Non-pigmented ciliary epithelial cell (primary cell): Measurements from ENCODE around the gene TTLL10.

Experiments
- DNase-seq: peaks from one replicate; pipeline ENCODE4 v3.0.0-alpha.2; 2010; ENCODE audit warnings: low read depth

The TTLL10 gene

DNA sequence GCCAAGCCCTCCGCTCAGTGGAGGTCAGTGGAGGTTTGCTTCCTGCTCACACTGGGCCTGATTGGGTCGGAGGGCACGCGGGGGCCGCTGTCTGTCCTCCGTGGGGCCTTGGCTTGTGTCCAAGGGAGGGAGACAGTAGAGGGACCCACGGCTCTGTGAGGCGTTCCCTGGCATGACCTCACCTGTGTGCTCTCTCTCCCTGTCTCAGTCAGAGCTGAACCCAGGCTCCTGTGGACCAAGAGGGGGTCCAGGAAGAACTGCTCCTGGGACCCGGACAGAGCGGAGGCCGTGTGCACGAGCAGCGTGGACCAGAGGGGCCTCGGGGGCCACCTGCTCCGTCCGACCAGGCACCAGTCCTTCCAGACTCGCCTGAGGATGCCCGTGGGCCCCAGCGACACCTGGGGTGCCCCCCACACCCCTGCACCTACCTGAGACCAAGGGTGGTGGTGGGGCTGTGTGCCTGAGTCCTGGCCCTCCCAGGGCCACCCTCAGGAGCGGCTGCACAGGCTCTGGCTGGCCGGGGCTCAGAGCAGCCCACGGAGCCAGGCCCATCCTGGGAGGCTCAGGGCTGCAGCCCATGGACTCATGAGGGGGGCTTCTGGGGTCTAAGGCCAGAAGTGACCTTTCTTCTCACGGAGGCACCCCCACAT lies 13.3 kb upstream of the TTLL10 start:
- DNase-seq: no peak

- no peak for DNase-seq
These were observed 12.5 kb upstream of the TTLL10 start for GRCh38 chr1:1161078-1161682.

GRCh38 chr1:1161683-1162079 lies 12.0 kb upstream of the TTLL10 start:
- DNase-seq: no peak

DNA sequence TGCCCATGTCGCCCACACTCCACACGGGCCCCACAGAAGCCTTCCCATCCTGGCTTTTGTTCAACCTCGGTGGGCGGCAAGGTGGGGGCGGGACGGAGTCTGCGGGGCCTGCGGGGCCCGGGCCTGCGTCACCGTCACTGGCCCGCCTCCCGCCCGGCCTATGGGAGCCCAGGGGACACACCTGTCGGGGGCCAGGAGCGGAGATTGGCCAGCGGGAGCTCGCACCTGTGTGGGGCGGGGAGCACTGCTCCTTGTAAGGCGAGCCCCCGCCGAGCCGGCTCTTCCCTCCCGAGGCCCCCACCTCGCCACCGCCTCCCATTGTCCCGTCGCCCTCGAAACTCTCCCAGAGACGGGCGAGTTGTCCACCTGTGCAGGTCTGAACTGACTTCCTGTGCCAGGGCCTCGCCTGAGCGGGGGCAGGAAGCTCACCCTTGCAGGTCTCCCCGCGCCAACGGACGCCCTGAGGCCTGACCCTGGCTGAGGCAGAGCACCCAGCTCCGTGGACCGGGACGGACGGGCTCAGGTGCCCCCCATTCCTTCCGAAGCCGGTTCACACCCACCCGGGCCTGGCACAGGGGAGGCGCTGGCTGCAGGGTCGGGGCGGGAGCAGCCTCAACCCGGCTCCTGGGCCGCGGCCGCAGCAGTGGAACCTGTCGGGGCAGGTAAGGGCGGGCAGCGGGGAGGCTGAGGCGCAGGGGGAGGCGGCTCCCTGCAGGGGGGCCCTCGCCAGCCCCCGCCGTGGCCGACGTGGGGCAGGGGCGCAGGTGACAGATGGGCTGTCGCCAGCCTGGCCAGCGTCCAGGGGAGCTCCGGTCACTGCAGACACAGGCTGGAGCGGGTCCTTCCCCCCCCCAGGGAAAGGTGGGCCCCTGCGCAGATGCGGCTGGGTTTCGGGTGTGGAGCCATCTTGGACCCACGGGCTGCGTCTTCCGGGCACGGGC lies 10.8 kb upstream of the TTLL10 start:
- no peak for DNase-seq

- no peak for DNase-seq
These were observed 10.1 kb upstream of the TTLL10 start for GRCh38 chr1:1163538-1164070.

GRCh38 chr1:1164361-1164700 lies 9.3 kb upstream of the TTLL10 start:
- DNase-seq: no peak

DNA sequence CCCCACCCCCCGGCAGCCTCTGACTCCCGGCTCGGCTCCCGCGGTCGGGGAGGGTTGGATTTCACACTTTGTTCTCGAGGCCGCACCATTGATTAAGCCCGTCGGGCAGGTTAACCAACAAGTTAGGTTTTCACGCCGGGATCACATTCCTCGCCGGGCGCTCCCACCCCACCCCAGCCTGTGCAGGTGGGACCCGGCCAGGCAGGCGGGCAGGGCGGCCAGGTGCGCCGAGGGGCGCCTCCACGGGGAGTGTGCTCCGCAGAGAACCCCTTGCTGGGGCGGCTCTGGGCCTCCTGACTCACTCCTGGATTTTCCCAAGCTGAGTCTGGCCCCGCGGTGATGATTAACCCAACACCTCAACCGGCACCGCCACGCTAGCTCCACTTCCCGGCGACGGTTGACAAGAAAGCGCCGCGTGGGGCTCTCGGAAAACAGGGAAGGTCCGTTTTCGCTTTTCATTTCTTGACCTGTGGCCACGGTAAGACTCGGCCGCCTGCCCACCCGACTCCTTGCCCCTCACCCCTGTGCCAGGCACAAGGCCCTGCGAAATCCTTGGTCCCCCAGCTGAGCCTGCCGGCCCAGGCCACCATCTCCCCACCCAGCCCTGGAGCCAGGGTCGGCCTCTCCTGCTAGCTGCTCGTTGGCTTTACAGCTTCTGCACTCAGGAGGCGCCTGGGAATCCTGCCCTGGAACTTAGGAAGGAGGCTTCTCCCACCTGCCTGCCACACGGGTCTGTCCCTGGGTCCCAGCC lies 8.8 kb upstream of the TTLL10 start:
- no peak for DNase-seq

DNA sequence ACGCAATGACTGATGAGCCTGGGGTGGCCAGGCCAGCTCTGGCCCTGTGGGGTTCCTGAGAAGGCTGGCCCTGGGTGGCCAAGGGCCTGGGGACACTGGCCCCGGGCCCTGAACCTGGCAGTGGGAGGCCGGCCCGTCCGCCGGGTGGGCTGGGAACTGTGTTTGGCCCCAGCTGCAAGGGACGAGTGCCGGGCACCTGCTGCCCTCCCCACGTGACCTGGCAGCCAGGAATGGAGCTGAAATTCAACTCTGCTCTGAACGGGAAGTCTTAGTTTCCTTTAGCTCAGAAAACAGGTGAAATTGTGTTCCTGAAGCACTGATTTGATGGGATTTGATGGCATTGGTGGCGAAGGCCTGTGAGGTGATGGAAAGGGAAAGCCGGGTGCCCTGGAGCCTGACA lies 8.2 kb upstream of the TTLL10 start:
- DNase-seq: no peak

GRCh38 chr1:1165900-1166421 lies 7.7 kb upstream of the TTLL10 start:
- no peak for DNase-seq

DNA sequence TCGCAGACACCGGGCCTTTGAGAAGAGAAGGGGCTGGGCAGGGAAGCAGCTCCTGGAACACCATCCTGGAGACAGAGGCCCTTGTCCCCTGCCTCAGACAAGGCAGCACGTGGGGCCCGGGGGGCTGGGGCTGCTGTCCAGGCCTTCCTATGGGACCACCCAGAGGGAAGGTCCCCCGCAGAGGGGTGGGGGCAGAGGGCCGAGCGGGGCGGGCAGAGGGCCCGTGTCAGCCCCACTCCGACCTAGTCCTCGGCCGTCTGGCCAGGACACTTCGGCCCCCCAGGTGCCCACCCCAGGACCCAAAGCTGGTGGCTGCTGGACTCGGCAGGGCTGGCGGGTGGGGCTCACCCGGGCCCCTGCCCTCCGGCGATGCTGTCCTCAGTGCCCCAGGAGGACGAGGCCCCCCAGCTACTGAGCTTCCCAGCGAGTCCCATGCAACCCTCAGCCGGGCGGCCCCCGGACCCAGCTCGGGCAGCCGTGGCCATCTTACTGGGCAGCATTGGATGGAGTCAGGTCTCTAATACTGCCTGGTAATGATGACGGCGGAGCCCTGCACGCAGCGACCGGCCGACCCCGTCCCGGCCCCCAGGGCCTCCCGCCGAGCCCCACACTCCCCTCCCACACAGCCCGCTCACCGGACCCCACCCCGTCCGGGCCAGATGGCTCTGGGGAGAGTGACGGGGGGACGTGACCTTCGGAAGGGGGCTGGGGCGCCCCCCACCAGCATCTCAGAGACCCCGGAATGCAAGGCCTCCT lies 6.9 kb upstream of the TTLL10 start:
- DNase-seq: no peak

DNA sequence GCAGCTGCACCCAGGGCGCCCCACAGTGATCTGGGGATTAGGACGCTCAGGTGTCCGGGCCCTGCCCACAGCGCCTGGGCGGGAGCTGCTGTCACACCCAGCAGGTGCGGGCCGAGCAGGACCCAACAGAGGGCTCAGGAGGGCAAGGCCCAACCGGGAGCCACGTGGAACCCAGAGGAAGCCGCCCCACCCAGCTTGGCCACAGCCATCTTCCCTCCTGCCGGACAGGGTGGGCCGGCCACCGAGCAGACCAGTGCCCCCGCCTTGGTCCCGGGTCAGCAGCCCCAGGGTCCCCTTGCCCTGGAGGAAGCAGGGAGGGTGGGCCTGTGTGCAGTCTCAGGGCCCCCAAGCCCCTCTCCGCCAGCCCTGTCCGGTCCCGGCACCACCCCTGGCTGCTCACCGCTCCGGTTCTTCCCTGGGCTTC lies 6.3 kb upstream of the TTLL10 start:
- no peak for DNase-seq

DNA sequence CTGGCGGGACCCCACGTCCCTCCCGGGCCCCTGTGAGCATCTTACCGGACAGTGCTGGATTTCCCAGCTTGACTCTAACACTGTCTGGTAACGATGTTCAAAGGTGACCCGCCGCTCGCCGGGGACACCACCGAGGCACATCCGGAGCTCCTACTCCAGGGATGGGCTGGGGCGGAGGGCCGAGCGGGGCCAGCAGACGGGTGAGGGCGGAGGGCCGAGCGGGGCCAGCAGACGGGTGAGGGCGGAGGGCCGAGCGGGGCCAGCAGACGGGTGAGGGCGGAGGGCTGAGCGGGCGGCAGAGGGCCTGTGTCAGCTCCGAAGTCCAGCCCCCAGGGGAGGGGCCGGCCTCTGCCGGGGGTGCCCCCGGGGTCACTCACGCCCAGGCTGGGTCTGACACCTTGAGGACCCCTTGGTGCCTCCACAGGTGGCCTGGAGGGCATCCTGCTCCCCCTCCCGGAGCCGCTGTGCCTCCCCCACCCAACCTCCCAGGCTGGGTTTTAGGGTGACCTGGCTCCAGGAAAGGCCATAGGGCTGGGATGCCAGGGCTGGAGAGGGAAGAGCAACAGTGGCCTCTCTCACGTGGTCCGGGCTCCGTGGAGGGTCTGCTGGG lies 5.7 kb upstream of the TTLL10 start:
- DNase-seq: no peak

GRCh38 chr1:1168451-1169411 lies 4.9 kb upstream of the TTLL10 start:
- no peak for DNase-seq

DNA sequence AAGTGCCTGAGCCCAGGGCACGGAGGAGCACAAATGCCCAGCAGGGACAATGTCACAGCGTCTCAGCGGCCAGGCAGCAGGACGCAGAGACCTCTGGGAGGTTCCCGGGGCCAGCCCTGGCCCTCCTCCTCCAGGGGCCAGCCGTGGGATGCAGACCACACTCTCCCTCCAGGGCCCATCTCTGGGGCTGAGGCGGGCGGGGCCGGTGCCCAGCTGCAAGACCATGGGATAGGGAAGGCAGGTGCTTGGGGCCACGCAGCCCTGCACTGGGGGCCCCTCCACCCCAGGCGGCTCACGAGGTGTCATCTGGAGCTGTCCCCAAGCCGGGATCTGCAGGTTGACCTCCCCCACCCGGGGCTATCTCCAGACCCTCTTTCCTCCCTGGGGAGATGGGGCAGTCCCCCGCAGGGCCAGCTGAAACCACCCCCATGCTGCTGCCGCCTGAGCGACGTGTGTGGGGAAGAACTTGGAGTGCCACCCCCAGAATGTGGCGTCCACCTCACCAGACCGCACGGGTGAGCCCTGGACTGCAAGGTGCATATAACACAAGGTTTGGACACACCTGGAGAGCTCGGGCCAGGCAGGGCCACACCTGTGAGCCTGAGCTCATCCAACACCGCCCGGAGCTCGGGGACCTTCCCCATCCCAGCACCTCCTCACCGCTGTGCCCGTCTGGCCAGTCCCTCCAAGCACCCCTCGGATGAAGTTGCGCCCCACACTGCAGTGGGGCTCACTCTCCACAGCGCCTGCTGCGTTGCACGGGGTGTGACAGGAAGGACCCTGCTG lies 4.1 kb upstream of the TTLL10 start:
- no peak for DNase-seq

- DNase-seq: no peak
These were observed 3.2 kb upstream of the TTLL10 start for GRCh38 chr1:1170215-1171091.

DNA sequence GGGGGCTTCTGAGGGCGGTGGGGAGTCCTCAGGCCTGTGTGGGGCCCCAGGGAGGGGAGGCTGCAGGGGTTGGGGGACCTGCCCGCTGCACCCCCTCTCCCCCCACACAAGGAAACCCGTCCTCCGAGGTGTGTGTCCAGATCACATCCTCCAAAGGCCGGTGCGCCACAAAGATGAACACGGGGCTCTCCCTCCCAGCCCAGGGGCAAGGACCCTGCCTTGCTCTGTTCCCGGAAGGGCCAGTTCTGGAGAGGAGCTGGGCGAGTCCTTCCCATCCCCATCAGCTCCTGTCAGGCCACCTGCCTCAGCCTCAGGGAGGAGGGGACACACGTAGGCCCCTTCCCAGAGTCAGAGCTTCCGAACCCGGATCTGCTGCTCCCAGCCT lies 2.5 kb upstream of the TTLL10 start:
- DNase-seq: no peak

- DNase-seq: no peak
These were observed 1.9 kb upstream of the TTLL10 start for GRCh38 chr1:1171546-1172340.
